ENCODE measurements around the gene PEX14.

The PEX14 gene

DNA sequence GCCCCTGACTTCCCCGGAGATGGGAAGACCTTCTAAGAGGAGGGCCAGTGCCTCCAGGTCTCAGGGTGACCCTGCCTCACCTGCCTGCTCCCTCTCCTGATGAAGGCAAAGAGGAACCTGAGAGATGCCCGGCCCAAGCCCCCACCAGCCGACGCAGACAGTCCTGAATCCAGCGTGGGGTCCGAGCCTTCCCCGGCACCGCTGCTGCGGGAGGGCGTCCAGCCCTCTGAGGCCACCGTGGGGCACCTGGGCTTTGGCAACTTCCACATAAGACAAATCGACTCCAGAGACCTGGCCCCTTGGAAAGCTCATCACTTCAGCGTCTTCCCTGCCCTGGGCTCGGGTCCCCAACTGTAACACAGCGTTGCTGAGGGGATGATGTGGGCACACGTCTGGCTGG, 199.5 kb downstream of the PEX14 start:
- TF ChIP-seq MAX (IDR thresholded peaks at IDR 0.05) (no peak), EGR1 (IDR thresholded peaks at IDR 0.05) (no peak), USF1 (IDR thresholded peaks at IDR 0.05) (no peak), CREB1 (IDR thresholded peaks at IDR 0.05; ENCODE audit: low read depth) (no peak), ZBTB7A (IDR thresholded peaks at IDR 0.05; ENCODE audit: low read depth) (no peak), NFIC (IDR thresholded peaks at IDR 0.05) (no peak), TEAD4 (IDR thresholded peaks at IDR 0.05) (no peak), REST (IDR thresholded peaks at IDR 0.05; ENCODE audit: low read depth) (no peak), TCF12 (IDR thresholded peaks at IDR 0.05; ENCODE audit: low read depth) (no peak), CEBPB (IDR thresholded peaks at IDR 0.05) (no peak), EP300 (IDR thresholded peaks at IDR 0.05; ENCODE audit: borderline replicate concordance) (no peak), YY1 (IDR thresholded peaks at IDR 0.05; ENCODE audit: low read depth) (no peak), FOXM1 (IDR thresholded peaks at IDR 0.05; ENCODE audit: borderline replicate concordance, low read depth) (no peak), RAD21 (IDR thresholded peaks at IDR 0.05; ENCODE audit: low read depth) (no peak), TAF1 (IDR thresholded peaks at IDR 0.05; ENCODE audit: low read depth) (no peak)

- no peak for TF ChIP-seq FOXM1 (IDR thresholded peaks at IDR 0.05; ENCODE audit: borderline replicate concordance, low read depth)
- TF ChIP-seq YY1 (IDR thresholded peaks at IDR 0.05; ENCODE audit: low read depth) = no peak
- no peak for TF ChIP-seq CEBPB (IDR thresholded peaks at IDR 0.05)
- TF ChIP-seq TCF12 (IDR thresholded peaks at IDR 0.05; ENCODE audit: low read depth) = no peak
- TF ChIP-seq NFIC (IDR thresholded peaks at IDR 0.05) = no peak
- no peak for TF ChIP-seq EP300 (IDR thresholded peaks at IDR 0.05; ENCODE audit: borderline replicate concordance)
- TF ChIP-seq REST (IDR thresholded peaks at IDR 0.05; ENCODE audit: low read depth) = no peak
- no peak for TF ChIP-seq TAF1 (IDR thresholded peaks at IDR 0.05; ENCODE audit: low read depth)
- no peak for TF ChIP-seq ZBTB7A (IDR thresholded peaks at IDR 0.05; ENCODE audit: low read depth)
- no peak for TF ChIP-seq EGR1 (IDR thresholded peaks at IDR 0.05)
- TF ChIP-seq USF1 (IDR thresholded peaks at IDR 0.05) = no peak
- TF ChIP-seq TEAD4 (IDR thresholded peaks at IDR 0.05) = no peak
- no peak for TF ChIP-seq MAX (IDR thresholded peaks at IDR 0.05)
- TF ChIP-seq RAD21 (IDR thresholded peaks at IDR 0.05; ENCODE audit: low read depth) = no peak
- TF ChIP-seq CREB1 (IDR thresholded peaks at IDR 0.05; ENCODE audit: low read depth) = no peak
Observed at GRCh38 chr1:10674700-10675609, 200.2 kb downstream of the PEX14 start.

DNA sequence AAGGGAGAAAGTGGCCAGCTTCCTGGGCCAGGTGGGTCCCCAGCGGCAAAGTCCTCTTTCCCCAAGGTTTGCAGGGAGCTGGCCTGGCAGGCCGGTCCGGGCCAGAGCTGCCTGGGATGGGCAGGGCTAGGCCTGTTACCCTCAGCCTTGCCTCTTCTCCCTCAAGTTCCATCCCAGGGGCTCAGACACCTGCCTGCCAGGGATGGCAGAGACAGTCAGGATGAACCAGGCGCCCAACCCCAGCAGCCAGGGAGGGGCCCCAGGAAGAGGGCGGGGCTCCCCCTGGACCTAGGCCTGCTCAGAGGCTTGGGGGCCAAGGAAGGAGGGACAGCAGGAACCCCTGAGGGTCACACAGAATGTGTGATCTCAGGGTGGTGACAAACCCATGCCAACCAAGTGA, 201.1 kb downstream of the PEX14 start:
- TF ChIP-seq TCF12 (IDR thresholded peaks at IDR 0.05; ENCODE audit: low read depth) (no peak), NFIC (IDR thresholded peaks at IDR 0.05) (no peak), CEBPB (IDR thresholded peaks at IDR 0.05) (no peak), REST (IDR thresholded peaks at IDR 0.05; ENCODE audit: low read depth) (no peak), TEAD4 (IDR thresholded peaks at IDR 0.05) (no peak), MAX (IDR thresholded peaks at IDR 0.05) (no peak)

- TF ChIP-seq EGR1 (IDR thresholded peaks at IDR 0.05) (no peak), EP300 (IDR thresholded peaks at IDR 0.05; ENCODE audit: borderline replicate concordance) (no peak), CREB1 (IDR thresholded peaks at IDR 0.05; ENCODE audit: low read depth) (no peak), FOXM1 (IDR thresholded peaks at IDR 0.05; ENCODE audit: borderline replicate concordance, low read depth) (no peak), CEBPB (IDR thresholded peaks at IDR 0.05) (no peak), ZBTB7A (IDR thresholded peaks at IDR 0.05; ENCODE audit: low read depth) (no peak), USF1 (IDR thresholded peaks at IDR 0.05) (no peak), TEAD4 (IDR thresholded peaks at IDR 0.05) (no peak), TAF1 (IDR thresholded peaks at IDR 0.05; ENCODE audit: low read depth) (no peak), YY1 (IDR thresholded peaks at IDR 0.05; ENCODE audit: low read depth) (no peak), TCF12 (IDR thresholded peaks at IDR 0.05; ENCODE audit: low read depth) (no peak)
Observed at GRCh38 chr1:10676963-10677362, 202.2 kb downstream of the PEX14 start.

Data from Ishikawa (cell line).